HPDE6-E6E7 (cell line): ENCODE results near the gene IFI30.
A peak's percentile ranks its signal among the peaks of the same experiment; 100 is the strongest.
"Not testable (repeated sequence)": the region's sequence is repeated elsewhere in the genome, so short reads cannot be mapped to it uniquely, and the experiment has no call there.

Source experiments
- DNase-seq: peaks from one replicate; pipeline ENCODE4 v3.0.0; 2011; ENCODE audit warnings: missing footprints; ENCODE audit errors: extremely low spot score

IFI30 gene

DNA sequence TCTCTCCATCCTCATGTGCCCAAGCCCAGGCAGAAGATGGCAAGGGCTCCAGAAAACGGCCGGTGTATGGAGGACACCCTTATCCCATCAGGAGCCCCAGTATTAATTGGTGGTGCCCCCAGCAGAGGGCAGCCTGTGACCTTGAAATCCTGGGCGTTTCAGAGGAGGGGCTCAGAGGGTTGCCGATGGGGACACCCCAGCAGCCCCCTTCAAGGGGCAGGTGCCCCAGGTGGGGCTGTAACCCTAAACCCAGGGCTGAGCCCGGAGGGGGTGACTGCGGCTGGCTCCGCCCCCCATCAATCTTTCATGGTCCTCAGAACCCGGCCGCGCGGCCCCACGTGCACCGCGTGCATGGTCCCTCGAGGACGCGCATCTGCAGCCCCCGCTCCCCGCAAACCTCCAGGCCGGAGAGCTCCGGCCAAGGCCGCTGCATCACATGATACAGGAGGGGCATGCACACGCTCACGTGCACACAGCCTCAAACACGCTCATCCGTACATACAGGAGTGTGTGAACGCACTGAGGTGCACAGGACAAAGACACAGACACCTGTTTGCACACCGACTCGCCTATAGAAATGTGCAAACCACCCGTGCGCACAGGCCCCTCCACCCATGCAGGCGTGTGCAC, 29.3 kb downstream of the IFI30 start:
- DNase-seq = no peak

DNA sequence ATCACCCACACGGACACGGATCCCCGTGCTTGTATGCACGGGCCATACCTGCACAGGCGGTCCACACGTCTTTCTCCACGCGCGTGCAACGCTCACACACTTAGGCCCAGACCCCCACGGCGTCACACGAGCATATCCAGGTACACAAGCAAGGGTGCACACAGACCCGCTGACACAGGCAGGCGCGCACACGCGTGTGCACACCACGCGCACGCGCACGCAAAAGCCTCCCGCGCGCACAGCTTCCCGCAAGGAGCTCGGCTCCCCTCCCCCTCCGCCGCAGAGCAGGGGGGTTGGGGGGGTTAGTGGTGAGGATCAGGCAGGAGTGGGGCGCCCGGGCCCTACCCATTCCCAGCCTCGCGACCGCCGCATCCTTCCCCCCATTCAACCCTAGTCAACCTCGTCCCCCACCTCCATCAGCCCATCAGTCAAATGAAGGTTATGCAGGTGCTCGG, 29.8 kb downstream of the IFI30 start:
- DNase-seq = no peak

- peak; percentile 99 for DNase-seq
These were observed 30.3 kb downstream of the IFI30 start, which contains the start of gene RAB3A for GRCh38 chr19:18203863-18204393. RAB3A (minus strand) TSS chr19:18204042; CDS start chr19:18202740, 1,302 bp downstream.

DNA sequence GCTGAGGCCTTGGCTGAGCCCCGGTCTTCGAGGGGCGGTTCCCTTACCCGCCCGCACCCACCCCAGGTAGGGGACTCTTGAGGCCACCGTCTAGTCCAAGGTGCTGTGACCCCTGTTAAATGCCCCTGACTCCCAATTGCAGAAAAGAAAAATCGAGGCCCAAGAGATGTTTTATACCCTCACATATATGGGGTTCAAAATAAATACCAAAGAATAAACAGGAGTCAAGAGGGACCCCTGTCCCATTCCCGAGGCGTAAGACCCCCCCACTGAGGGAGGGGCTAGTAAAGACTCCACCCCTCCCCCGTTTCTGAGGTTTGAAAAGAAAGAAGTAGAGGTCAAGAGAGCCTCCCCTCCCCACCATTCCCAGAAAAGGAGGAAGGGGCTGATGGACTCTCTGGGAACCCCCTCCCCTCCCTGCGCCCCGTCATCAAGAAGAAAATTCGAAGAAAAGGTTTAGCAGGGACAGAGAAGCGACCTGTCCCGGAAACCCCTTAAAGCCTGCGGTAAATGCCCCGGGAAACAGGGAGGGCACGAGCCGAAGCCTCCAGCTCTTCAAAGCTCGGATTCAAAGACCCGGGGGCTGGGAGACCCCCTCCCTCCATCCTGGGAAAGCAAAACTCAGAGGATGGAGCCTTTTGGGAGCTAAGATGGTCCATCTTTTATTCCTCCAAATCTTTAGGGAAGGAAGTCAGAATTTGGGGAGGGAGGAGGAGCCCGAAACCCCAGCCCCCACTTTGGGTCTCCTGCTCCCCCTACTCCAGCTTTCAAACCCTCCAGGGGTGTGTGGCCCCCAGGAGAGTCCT, 31.0 kb downstream of the IFI30 start:
- DNase-seq = no peak

- no peak for DNase-seq
These were observed 31.7 kb downstream of the IFI30 start for GRCh38 chr19:18205200-18205892.

- no peak for DNase-seq
These were observed 32.4 kb downstream of the IFI30 start for GRCh38 chr19:18206018-18206417.

DNA sequence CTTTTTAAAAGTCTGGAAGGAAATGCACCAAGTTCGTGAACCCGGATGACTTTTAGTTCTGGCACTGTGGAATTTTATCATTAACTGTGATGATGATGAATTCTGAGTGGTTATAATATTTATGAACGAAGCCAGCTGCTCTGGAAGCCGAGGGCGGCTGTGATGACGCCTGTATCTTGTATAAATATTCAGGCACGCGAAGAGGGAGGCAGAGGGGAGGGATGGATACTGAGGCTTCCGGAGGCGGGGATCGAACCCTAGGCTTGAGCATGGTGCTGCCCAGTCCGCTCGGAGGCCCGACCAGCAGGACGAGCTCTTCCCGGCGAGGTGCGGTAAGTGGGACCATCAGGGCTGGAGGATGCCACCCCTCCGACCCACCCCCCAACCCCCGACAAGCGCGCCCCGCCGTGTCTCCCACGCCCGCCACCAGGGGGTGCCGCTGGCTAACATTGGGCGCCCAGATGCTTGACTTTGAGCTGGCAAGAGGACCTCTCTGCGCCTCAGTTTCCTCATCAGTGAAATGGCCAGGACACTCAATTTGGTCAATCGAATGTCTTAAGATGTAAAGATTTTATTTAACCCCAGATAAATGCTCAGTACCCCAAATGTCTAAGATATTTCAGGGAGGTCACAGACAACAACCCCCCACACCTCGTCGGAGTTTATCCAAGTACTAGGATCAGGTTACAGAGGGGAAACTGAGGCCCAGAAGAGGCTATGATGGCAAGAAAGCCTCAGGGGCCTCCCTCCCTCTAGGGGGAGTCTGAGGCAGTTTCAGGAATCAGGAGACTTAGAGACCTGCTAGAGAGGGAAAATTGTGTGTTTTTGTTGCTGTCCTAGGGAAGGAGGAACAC, 34.7 kb downstream of the IFI30 start:
- no peak for DNase-seq

DNA sequence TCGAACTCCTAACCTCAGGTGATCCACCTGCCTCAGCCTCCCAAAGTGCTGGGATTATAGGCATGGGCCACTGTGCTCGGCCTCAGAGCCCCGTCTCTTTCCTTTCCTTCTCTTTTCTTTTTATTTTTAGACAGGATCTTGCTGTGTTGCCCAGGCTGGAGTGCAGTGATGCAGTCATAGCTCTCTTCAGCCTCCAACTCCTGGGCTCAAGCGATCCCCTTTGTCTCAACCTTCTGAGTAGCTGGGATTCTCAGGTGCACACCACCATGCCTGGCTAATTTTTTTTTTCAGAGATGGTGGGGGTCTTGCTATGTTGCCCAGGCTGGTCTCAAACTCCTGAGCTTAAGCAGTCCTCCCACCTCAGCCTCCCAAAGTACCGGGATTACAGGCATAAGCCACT, 36.3 kb downstream of the IFI30 start:
- not testable (repeated sequence) for DNase-seq

DNA sequence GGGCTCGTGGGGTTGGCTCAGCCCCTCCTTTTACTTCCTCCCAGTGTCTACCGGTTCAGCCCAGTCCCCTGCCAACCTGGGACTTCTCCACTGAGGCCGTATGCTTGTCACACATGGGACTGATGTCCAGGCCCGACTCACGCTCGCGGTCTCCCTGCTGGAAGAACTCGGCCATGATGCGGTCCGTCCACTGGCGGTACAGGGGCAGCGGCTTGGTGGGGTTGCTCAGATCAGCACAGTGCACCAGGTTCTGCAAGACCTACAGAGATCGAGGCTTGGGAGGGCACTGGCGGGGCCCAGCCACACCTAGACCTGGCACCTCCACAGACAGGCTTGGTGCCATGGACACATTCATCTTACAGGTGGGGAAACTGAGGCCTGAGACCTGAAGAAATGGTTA, 38.1 kb downstream of the IFI30 start:
- no peak for DNase-seq

GRCh38 chr19:18214779-18215433, 41.3 kb downstream of the IFI30 start:
- no peak for DNase-seq

GRCh38 chr19:18216789-18217188, 43.2 kb downstream of the IFI30 start:
- DNase-seq = no peak

GRCh38 chr19:18218159-18218558, 44.5 kb downstream of the IFI30 start:
- no peak for DNase-seq

- DNase-seq = no peak
These were observed 45.0 kb downstream of the IFI30 start for GRCh38 chr19:18218600-18218999.

- no peak for DNase-seq
These were observed 46.5 kb downstream of the IFI30 start for GRCh38 chr19:18219911-18220631.

DNA sequence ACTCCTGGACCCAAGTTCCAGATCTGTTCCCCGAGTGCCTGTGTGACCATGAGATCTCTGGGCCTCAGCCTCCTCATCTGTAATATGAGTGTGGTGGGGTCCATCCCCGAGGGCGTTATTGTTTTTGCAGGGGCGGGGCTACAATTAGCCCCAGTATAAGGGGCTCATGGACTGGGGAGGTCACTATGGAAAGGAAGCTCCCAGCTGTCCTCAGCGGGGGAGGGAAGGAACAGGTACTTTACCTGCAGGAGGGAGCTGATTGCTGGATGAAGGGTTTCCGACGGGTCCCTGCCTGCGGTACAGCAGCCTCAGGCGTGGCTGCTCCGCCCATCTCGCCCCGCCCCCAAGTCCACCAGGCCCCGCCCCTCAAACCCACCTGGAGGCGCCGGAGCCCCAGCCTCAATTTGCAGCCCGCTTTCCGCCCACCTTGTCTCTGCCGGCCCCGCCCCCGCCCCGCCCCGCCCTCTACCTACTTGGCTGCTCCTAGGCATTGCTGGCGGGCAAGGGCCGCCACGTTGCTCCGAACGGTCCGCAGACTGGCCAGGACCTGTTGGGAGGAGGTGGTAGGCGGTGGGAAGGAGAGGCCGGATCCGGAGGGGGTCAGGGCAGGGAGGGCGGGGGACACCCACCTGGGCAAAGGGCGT, 47.1 kb downstream of the IFI30 start:
- no peak for DNase-seq

- no peak for DNase-seq
These were observed 48.5 kb downstream of the IFI30 start for GRCh38 chr19:18221815-18222725.

- no peak for DNase-seq
These were observed 50.4 kb downstream of the IFI30 start for GRCh38 chr19:18223860-18224524.
